Mucosa of rectum (tissue), 2 donors: ENCODE results near the gene INSC.
"Not testable (repeated sequence)": the region's sequence is repeated elsewhere in the genome, so short reads cannot be mapped to it uniquely, and the experiment has no call there.

ENCODE experiments used
- H3K27ac ChIP-seq, 2 donors: one replicate each; pipeline ENCODE4 v1.7.0; 2013; ENCODE audit warnings: inconsistent platforms in 2 of 2, low read depth in 2 of 2, low read length in 2 of 2
- H3K27me3 ChIP-seq, 2 donors: one replicate each; pipeline ENCODE4 v1.7.0; 2013; ENCODE audit warnings: low read length in 2 of 2; ENCODE audit not compliant: control insufficient read depth in 2 of 2, insufficient read depth in 2 of 2
- H3K36me3 ChIP-seq, 2 donors: one replicate each; pipeline ENCODE4 v1.7.0; 2013; ENCODE audit warnings: low read length in 2 of 2; ENCODE audit not compliant: control insufficient read depth in 2 of 2, insufficient read depth in 2 of 2
- H3K4me1 ChIP-seq, 2 donors: one replicate each; pipeline ENCODE4 v1.7.0; 2013; ENCODE audit warnings: low read length in 2 of 2, mild to moderate bottlenecking in 1 of 2; ENCODE audit not compliant: control insufficient read depth in 2 of 2, insufficient read depth in 2 of 2
- H3K4me3 ChIP-seq, 2 donors: one replicate each; pipeline ENCODE4 v1.7.0; 2013; ENCODE audit warnings: low read length in 2 of 2
- H3K9ac ChIP-seq, 2 donors: one replicate each; pipeline ENCODE4 v1.7.0; 2013; ENCODE audit warnings: low read length in 2 of 2, low read depth in 1 of 2, mild to moderate bottlenecking in 1 of 2
- H3K9me3 ChIP-seq, 2 donors: one replicate each; pipeline ENCODE4 v1.7.0; 2013; ENCODE audit warnings: low read length in 2 of 2; ENCODE audit not compliant: control insufficient read depth in 2 of 2
- donor health status: healthy.
- donor health status: Normal muscosa, but diverticular disease.

Gene INSC, protein sequence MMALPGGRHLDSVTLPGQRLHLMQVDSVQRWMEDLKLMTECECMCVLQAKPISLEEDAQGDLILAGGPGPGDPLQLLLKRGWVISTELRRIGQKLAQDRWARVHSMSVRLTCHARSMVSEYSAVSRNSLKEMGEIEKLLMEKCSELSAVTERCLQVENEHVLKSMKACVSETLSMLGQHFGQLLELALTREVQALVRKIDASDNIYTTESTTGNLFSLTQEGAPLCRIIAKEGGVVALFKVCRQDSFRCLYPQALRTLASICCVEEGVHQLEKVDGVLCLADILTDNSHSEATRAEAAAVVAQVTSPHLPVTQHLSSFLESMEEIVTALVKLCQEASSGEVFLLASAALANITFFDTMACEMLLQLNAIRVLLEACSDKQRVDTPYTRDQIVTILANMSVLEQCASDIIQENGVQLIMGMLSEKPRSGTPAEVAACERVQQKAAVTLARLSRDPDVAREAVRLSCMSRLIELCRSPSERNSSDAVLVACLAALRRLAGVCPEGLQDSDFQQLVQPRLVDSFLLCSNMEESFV

DNA sequence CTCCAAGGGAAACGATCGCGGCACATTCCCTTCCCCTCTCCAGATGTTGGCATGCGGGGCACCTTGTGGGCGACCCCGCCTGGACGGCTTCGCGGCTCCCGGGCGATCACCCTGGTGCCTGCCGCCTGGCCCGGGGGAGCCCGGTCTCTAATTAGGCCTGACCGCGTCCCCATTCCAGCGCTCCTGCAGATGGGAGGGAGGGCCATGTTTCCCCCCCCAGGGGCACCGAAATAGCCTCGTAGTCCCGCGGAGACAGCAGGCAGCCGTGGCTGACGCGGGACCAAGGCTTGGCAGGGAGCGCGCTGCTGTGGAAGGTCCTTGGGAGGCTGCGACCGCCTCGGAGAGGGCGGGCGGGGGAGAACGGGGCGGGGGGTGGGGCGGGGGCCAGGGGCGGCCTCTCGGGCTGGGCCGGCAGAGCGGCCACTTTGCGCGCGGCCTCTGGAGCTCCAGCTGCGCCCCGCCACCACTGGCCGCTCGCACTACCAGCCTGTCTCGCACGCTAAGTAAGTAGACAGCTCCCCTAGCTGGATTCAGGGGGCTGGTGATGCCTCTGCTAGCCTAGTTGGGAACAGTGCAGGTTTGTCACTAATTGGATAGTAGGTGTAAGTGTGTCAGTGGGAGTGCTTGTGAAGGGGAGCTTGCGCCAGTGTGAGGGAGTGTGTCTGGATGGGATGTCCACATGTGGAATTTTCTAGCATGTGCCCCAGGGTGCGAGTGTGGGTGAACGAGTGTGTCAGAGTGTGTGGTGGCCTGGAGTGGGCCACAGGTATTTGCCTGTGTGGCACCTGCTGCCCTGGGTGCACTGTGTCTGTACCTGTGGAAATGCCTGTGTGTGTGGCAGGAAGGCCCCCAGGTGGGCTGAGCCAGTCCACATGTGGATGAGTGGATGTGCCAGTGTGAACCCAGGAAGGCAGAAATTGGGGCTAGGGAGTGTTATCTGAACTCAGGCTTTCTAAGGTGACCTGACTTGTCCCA lies at the start of gene INSC:
INSC (plus strand) TSS at position 423 of the 975 bp plus-strand sequence. CDS start 34,252 bp downstream, outside the sequence.
- Histone ChIP-seq H3K9me3 (no peaks in the 10 kb centered on the region), H3K9ac (peak within 1 kb of the TSS in 1 of 2 donors; percentile 32), H3K27me3 (peaks cover 10 to 15% of the 10 kb centered on the region in 2 donors), H3K36me3 (no peaks in the 10 kb centered on the region), H3K27ac (peak within 1 kb of the TSS in 1 of 2 donors; percentile 32), H3K4me1 (no peaks in the 10 kb centered on the region), H3K4me3 (peak within 1 kb of the TSS; percentile 13 to 65)

DNA sequence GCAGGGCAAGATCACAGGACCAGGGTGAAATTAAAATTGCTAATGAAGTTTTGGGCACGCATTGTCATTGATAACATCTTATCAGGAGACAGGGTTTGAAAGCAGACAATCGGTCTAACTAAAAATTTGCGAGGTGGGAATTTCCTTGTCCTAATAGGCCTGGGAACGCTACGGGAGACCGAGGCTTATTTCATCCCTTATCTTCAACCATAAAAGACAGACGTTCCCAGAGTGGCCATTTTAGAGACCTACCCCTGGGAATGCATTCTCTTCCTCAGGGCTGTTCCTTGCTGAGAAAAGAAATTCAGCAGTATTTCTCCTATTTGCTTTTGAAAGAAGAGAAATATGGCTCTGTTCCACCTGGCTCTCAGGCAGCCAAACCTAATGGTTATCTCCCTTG lies 45.0 kb upstream of the INSC start:
- not testable (repeated sequence) for H3K9me3 ChIP-seq, H3K27ac ChIP-seq, H3K4me3 ChIP-seq, H3K9ac ChIP-seq, H3K36me3 ChIP-seq
- peaks cover 9 to 20% of the 10 kb centered on the region in 2 donors for H3K27me3 ChIP-seq
- H3K4me1 ChIP-seq: peaks cover 11 to 15% of the 10 kb centered on the region in 2 donors

DNA sequence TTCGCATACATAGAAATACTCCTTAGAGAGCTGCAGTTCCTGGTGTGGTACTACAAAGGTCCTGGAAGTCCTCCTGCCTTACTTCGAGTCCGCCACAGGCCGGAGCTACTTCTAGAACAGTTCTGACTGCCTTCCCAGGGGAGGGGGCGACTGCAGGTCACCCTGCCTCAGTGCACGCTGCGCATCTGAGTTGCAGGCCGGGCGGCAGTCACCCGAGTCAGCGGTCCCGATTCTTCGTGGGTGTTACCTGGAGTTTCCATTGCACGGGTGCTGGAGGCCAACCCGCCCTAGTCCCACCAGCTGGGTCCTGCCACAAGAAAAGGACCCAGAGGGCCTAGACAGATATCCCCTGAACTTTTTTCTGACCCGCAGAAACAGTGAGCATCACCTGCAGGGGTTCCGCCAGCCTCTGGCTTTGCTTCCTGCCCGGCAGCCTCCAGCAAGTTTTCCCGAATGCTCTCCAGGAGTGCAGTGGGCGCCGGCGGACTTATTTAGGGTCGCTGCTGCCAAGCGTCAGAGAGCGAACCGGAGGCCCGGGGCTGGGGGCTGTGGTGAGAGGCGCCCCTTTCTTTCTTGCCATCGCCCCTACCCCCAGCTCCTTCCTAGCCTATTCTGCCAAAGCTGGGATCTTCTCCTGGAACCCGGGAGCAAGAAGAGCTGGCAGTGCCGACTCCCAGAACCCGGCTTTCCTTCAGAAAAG lies 43.0 kb upstream of the INSC start:
- Histone ChIP-seq H3K36me3 (no peaks in the 10 kb centered on the region), H3K4me3 (no peak overlapping the region), H3K27ac (no peak overlapping the region), H3K9ac (no peak overlapping the region), H3K9me3 (no peaks in the 10 kb centered on the region), H3K27me3 (peaks cover 13 to 22% of the 10 kb centered on the region in 2 donors), H3K4me1 (peaks cover 11 to 16% of the 10 kb centered on the region in 2 donors)

DNA sequence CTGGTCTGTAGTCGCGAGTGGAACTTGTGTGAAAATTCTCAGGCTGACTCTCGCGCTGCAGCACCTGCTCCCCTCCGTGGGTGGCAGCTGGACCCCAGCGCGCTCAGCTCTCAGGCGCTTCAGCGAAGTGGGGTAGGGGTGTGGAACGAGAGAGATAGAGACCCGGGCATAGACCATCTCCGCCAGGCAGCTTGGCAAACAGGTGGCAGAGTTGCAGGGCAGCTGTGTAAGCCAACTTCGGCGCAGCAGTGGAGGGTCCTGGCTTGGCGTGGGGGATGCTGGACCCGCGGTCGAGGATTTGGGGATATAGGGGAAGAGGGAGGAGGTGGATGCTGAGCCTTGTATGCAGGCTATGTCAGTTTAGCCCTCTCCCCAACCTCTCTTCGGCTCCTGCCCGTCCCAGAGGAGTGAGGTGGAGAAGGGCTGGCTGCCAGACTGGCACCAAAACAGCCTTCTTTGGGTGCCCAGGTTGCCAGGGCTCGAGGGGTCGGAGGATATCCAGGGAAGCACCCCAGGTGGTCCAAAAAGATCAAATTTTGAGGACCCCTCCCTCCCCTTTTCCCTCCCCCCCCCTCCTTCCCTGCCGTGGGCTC lies 42.1 kb upstream of the INSC start:
- H3K4me3 ChIP-seq: no peak overlapping the region
- H3K9ac ChIP-seq: no peak overlapping the region
- H3K4me1 ChIP-seq: peaks cover 11 to 16% of the 10 kb centered on the region in 2 donors
- H3K9me3 ChIP-seq: no peaks in the 10 kb centered on the region
- no peaks in the 10 kb centered on the region for H3K36me3 ChIP-seq
- H3K27me3 ChIP-seq: peaks cover 13 to 24% of the 10 kb centered on the region in 2 donors
- H3K27ac ChIP-seq: no peak overlapping the region

DNA sequence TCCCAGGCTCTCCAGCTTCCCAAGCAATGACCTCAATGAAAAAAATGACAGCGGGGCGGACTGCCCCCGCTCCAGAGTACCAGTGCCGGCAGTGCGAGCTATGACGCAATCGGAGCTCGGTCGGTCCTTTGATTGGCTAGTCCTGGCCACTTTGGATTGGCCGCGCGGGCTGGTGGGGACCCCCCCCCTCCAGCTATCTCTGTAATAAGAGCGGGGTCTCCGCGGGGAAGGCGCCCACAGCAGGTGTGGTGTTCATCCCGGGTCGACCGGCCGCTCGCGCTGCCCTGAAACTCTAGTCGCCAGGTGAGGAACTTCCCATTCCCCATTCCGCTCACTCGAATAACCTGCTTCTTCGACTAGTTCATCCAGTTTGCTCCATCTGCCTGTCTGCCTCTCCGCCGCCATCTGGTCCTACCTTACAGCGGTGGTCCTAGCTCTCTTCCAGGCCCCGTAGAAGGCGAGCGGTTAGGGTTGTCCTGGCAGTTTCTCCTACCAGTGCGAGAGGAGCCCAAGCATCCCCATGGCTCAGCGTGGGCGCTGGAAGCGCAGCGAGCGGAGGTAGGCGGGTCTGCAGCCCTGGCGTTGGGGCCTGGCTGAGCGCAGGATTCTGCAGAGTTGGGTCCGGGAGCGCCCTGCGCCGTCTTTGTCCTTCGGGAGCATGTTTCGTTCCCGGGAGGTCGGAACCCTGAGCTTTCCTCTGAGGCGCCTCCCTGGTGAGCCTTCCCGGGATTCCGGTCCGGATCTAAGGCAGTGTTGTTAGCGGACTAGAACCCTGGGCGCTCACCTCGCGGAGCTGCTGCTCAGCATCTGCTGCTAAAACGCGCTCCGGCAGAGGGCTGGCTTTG lies 41.1 kb upstream of the INSC start, which contains the start of gene CALCB:
CALCB (plus strand) TSS at position 233 of the 845 bp plus-strand sequence. CDS start 1,126 bp downstream, outside the sequence.
- no peak within 1 kb of the TSS for H3K27ac ChIP-seq
- H3K4me1 ChIP-seq: peaks cover 11 to 16% of the 10 kb centered on the region in 2 donors
- H3K36me3 ChIP-seq: no peaks in the 10 kb centered on the region
- no peak within 1 kb of the TSS for H3K9ac ChIP-seq
- H3K9me3 ChIP-seq: no peaks in the 10 kb centered on the region
- H3K27me3 ChIP-seq: peaks cover 13 to 24% of the 10 kb centered on the region in 2 donors
- peak within 1 kb of the TSS; percentile 10 to 59 for H3K4me3 ChIP-seq

DNA sequence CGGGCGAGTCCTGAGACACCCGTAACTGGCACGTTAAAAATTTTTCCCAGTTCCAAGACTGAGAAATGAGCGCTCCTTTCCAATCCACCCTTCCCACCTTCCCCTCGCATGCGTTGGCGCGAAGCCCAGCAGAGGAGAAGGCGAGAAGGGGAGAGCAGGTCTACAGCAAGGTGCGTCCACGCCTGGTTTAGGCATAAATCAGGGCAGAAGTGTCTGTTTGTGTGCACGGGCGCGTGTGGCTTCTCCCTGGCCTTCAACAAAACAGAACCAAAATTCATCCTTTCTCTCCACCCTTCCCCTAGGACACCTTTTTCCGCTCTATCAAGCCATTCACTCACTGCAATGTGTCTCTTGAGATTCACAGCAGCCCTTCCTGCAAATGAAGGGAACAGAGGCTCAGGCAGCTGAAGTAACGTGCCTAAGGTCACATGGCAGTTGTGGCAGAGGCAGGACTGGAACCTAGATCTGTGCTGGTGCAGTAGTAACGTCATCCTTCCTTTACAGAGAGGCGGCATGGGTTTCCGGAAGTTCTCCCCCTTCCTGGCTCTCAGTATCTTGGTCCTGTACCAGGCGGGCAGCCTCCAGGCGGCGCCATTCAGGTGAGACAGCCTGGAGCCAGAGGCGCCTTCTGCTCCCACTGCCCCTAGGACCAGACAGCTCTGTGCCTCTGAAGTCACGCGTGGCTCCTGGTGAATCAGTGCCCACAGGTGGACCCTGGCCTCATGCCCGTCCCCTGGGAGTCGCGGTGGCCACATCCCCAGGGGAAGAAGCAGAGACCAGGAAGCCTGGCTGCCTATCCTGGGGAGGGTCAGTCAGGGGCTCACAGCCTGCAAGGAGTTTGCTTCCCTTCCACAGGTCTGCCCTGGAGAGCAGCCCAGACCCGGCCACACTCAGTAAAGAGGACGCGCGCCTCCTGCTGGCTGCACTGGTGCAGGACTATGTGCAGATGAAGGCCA lies 40.2 kb upstream of the INSC start:
- Histone ChIP-seq H3K36me3 (no peaks in the 10 kb centered on the region), H3K4me3 (peak overlapping the region; percentile 10 to 59), H3K4me1 (peaks cover 11 to 16% of the 10 kb centered on the region in 2 donors), H3K27ac (no peak overlapping the region), H3K9me3 (no peaks in the 10 kb centered on the region), H3K27me3 (peaks cover 13 to 24% of the 10 kb centered on the region in 2 donors), H3K9ac (peak overlapping the region in 1 of 2 donors; percentile 14)

DNA sequence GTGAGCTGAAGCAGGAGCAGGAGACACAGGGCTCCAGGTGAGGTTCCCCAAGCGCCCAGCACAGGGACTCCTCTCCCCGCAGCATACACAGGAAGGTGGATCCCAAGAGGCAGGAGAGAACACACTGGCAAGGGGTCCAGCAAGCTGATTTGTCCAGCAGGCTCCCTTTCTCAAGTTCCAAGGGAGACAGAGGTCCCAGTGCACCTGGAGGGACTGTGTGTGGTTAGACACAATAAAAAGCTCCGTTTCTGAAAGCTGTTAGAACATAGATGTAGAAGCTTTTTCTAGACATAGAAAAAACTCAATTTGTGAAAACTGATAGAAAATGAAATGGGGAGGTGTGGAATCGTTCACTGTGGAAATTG lies 39.6 kb upstream of the INSC start:
- H3K27ac ChIP-seq: no peak overlapping the region
- H3K27me3 ChIP-seq: peaks cover 13 to 24% of the 10 kb centered on the region in 2 donors
- H3K36me3 ChIP-seq: no peaks in the 10 kb centered on the region
- H3K9me3 ChIP-seq: no peaks in the 10 kb centered on the region
- H3K4me3 ChIP-seq: no peak overlapping the region
- H3K9ac ChIP-seq: no peak overlapping the region
- H3K4me1 ChIP-seq: peaks cover 11 to 16% of the 10 kb centered on the region in 2 donors

DNA sequence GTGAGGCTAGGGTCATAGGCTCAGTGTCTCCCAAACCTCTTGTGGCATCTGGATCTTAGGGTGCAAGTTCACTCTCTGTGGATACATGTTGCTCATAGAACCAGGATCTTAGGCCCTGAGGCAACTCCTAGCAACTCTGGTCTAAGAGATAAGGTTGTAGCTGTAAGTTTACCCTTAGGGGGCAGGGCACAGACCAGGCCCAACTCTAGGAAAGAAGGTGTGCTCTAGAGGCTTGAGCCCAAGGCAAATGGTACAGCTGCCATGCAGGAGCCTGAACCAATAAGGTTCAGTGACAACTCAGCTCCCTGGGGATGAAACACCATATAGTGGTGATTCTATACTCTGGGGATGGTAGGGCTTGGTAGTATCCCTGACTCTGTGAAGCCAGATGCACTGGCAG lies 23.5 kb upstream of the INSC start:
- no peaks in the 10 kb centered on the region for H3K27me3 ChIP-seq
- no peaks in the 10 kb centered on the region for H3K4me1 ChIP-seq
- no peak overlapping the region for H3K27ac ChIP-seq
- no peaks in the 10 kb centered on the region for H3K9me3 ChIP-seq
- H3K36me3 ChIP-seq: no peaks in the 10 kb centered on the region
- H3K4me3 ChIP-seq: no peak overlapping the region
- no peak overlapping the region for H3K9ac ChIP-seq
